ENCODE results near the gene KRT26.
"Not testable (repeated sequence)": the region's sequence is repeated elsewhere in the genome, so short reads cannot be mapped to it uniquely, and the experiment has no call there.

The KRT26 gene

DNA sequence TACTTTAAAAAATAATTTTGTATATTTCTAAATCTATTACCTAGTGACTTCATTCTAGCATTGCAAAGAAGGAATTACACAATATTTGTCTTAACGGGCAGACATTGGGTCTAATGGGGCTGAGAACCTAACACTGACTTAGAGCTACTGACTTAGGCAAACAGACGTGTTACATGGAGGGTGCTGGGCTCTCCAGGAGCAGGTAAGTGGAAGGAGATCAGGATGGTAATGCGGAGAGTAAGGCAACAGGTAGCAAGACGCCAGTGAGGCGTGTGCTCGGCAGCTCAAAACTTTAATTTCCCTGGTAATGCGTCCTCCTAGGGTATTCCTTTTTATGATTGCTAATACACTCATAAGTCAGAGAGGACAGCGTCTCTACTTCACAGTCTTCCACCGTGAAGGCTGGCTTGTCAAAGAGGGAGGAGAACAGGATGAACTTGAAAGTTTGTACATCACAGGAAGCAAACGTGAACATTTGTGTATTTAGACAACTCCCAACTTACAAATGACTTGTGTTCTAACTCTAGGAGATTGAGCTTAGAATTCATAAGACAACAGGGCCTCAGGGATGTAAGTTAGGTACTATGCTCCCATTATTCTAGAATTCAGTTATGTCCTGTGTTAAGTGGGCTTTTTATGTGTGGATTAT is 23.1 kb upstream of the KRT26 start:
- DNase-seq (ENCODE audit: low read depth in 2 of 2, low spot score in 1 of 2) = no peak

DNA sequence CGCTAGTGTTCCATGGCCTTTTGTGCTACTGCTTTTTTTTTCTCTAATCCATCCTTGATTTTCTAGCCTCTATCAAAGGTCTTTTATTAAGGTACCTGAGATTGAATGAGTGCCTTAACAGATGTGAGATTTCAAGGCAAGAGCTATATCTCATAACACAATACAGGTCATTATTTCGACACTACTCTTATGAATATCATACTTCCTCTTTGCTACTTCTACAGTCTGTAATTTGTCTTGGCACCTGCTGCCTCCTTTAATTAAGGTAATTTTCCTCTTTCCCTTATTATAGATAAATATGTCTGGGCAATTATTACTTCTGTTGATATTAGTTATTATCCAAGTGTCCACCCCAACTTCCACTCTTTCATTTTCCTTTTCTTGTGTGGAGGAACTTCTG is 22.5 kb upstream of the KRT26 start:
- no peak for DNase-seq (ENCODE audit: low read depth in 2 of 2, low spot score in 1 of 2)

DNA sequence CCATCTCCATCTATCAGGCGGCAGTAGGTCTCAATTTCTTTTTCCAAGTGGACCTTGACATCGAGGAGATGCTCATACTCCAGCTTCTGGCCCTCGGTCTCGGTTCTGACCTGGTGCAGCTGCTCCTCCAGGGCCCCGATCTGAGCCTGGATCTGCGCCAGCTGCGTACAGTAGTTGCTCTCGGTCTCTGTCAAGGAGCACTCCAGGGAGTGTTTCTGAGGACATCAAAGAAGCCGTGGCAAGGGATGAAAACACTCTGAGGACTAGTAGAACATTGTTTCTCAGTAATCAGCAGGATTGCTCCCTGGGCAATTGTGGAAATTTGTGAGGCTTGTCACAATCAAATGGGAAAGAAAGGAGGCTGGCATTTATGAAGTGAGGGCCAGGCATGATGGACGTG is 21.8 kb upstream of the KRT26 start:
- no peak for DNase-seq (ENCODE audit: low read depth in 2 of 2, low spot score in 1 of 2)

DNA sequence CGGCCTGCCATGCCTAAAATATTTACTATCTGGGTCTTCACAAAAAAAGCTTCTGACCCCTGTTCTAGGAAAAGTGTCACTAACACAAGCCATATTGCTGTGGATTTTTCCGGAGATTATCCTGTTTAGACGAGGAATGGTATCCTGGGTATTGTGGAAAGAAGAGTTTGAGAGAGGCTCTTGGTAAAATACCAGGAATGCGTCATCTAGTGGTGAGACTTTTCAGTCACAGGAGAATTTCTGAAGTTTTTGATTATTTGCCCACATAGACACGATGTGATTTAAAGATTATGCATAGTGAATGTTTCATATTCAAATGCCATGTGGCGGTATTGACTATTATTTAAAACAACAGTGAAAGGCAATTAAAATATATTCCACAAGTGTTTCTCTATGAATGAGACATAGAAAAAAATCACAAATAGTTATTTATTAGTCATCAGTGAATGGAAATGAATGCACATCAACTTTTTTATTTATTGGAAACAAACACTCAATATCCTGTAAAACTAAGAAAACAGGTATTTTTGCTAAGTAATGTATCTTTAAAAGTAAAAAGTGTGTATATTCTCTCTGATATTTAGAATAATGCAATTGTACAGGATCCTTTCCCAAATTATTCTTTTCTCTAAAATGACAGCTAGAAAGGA is 19.9 kb upstream of the KRT26 start:
- DNase-seq (ENCODE audit: low read depth in 2 of 2, low spot score in 1 of 2) = no peak

DNA sequence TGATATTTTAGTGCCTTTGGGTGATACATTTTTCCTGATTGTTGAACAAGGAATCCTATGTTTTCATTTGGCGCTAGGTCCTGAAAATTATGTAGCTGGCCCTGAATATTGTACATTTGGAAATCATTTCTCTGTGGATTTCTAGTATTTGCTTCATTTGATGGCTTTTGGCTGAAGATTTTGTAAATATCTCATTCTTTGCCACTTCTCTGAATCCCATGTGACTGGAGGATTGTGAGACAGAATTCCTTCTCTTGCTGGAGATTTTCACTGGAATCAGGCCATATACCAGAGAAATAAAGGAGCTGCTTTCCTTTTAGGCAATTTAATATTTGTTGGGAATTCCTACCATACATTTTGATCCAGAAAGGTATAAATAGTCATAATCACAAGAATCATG is 19.1 kb upstream of the KRT26 start:
- no peak for DNase-seq (ENCODE audit: low read depth in 2 of 2, low spot score in 1 of 2)

DNA sequence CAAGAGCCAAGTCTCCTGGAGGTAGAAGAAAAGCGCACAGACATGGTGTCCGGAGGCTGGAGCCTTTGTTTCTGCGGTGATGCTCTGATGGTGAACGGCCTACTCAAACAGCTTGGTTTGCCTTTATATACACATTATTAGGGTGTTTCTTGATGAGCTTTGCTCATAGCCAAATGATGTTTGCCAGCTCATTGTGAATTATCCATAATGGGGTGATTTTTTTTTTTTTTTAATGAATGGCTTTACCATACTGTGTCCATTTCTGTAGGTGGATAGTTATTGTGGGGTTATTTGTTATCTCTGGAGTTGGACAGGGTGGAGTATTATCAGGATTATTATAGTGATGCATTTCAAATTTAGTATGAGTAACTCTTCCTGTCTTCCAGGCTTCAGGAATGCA is 10.4 kb upstream of the KRT26 start, which contains the start of gene KRT27:
Gene KRT27 (minus strand): TSS at position 101 of the 400 bp plus-strand sequence. CDS start 57 bp downstream, at position 44.
- no peak for DNase-seq (ENCODE audit: low read depth in 2 of 2, low spot score in 1 of 2)

DNA sequence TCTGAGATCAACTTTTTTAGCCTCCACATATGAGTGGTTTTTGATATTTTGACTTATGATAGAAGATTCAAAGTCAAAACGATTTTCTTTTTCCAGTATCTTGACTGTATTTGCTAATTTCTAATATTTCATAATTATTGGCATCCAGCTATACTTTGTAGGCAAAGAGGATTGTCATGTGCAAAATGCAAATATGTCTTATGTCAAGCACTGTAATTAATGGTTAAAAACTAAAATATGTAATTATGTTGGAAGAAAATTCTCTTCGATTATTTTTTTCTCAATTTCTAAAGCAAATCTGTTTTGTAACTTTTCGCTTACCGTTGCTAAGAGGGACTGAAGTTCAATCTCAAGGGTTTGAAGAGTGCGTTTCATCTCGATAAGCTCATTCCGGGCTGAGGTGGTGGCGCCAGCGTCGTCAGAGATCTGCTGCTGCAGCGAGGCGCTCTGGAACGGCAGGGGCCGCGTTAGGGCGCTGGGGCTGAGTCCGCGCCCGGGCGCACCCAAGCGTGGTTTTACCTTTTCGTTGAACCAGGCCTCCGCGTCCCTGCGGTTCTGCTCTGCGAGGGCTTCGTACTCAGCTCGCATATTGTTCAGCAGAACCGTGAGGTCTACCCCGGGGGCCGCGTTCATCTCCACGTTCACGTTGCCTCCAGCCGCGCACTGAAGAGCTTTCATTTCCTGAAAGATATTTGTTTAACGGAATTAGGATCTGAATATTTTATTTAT is 7.3 kb upstream of the KRT26 start:
- no peak for DNase-seq (ENCODE audit: low read depth in 2 of 2, low spot score in 1 of 2)

DNA sequence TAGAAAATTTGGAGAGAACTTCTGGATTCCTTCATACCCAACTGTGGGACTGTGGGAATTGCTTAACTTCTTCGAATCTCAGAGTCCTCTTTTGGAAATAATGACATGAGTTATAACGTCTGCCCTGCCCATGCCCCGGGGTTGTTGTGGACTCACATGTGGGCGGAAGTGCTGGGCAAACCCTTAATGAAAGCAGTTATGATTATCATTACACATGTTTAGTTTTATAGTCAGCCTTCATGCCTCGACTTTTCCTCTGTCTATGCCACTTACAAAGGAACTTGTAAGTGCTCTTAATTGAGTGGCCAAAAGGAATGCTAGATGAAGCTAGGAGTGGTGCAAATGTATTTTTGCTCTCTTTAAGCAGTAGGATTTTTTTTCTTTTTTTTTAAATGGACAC is 6.5 kb upstream of the KRT26 start:
- DNase-seq (ENCODE audit: low read depth in 2 of 2, low spot score in 1 of 2) = no peak

DNA sequence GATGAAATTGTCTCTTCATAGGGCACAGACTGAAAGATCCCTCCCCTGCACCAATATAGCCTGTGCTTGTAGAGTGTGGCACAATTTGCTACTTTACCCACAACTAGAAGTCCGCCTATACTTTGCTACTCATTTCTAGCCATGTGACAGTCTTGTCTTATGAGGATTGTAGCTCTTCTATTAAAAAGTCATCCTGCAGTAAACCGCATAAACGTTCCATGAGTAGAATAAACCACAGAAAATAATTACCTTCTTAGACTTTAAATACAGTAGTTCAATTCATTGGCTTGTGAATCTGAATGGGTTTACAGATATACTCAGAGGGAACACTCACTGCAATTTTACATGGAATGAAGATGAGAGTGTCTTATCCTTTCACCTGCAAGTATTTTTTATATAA is 6.0 kb upstream of the KRT26 start:
- DNase-seq (ENCODE audit: low read depth in 2 of 2, low spot score in 1 of 2) = no peak

DNA sequence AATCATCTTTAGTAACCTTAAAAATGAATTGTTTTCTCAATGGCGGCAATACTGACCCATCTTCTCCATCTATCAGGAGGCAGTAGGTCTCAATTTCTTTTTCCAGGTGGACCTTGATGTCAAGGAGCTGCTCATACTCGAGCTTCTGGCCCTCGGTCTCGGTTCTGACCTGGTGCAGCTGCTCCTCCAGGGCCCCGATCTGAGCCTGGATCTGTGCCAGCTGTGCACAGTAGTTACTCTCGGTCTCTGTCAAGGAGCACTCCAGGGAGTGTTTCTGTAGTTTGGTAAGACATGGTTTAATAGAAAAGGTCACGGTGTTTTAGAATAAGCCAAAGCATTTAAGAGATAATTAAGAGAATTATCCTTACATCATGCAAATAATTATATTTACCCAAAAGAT is 5.5 kb upstream of the KRT26 start:
- no peak for DNase-seq (ENCODE audit: low read depth in 2 of 2, low spot score in 1 of 2)

DNA sequence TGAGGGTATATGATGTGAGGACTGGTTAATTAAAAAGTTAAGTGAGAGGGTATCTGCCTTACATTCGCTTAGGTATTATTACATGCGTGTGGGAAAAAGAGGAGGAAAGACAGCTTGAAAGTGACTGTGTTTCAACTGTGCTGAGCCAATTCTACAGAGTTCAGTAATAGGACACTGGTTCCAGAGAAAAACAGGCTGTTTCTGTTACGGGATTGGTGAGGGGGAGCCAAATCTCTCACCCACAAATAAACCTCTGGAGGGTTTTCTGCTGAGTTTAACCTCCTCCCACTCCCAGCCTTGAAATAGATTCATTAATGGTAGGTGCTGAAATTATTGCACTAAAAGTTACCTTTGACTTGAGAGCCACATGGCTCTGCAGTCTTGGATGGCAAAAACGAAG is 3.9 kb upstream of the KRT26 start:
- DNase-seq (ENCODE audit: low read depth in 2 of 2, low spot score in 1 of 2) = no peak

DNA sequence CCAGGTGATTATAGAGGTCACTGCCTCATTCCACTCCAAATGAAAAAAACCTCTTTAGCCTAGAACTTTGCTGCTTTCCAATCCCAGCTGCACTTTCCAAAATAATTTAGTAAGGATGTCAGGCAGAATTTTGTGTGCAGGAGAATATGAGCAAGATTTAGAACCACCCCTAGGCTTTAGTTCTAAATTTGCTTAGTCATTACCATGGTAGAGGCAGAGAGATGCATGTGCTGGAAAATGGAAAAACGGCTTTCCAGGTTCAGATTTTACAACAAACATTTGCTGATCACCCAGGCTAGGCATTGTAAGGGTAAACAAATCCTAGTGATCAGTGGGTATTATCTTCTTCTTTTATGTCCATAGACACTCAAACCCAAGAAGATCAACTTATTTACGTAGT is 6.3 kb downstream of the KRT26 start:
- DNase-seq (ENCODE audit: low read depth in 2 of 2, low spot score in 1 of 2) = no peak

DNA sequence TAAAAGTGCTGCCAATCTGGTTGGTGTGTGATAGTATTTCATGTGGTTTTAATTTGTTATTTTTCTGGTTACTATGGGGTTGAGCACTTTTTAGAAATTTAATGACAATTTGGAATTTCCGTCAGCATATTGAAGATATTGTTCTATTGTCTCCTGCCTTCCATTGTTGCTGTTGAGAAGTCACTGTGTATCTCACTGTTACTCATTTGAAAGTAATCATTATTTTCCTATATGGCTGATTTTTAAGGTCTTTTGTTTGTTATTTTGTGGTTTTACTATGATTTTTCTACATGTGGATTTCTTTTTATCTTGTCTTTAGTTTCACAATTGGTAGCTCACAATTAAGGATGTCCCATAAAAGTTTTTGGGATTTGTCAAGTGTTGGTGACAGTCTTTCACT is 8.2 kb downstream of the KRT26 start:
- no peak for DNase-seq (ENCODE audit: low read depth in 2 of 2, low spot score in 1 of 2)

DNA sequence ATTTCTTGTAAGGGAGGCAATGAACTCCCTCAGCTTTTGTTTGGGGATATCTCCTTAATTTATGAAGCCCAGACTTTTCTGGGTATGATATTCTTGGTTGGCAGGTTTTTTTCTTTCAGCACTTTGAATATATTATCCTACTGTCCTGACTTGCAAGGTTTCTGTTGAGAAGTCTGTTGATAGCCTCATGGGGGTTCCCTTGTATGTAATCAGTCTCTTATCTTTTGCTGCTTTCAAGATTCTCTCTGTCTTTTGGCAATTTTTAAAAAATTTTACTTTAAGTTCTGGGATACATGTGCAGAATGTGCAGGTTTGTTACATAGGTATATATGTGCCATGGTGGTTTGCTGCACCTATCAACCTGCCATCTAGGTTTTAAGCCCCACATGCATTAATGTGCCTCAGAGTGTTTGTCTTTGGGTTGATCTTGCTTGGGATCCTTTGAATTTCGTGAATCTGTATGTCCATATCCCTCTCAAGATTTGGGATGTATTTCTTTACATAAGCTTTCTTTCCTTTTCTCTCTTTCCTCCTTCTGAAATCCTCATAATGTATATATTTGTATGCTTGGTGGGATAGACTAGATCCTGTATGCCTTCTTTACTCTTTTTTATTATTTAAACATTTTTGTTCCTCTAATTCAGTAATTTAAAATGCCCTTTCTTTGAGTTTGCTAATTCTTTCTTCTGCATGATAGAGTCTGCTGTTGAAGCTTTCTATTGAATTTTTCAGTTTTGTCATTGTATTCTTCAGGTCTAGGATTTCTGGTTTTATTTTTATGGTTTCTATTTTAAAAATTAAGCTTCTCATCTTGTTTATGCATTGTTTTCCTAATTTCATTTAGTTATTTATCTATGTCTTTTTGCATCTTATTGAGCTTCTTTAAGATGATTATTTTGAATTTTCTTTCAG is 11.6 kb downstream of the KRT26 start:
- no peak for DNase-seq (ENCODE audit: low read depth in 2 of 2, low spot score in 1 of 2)

DNA sequence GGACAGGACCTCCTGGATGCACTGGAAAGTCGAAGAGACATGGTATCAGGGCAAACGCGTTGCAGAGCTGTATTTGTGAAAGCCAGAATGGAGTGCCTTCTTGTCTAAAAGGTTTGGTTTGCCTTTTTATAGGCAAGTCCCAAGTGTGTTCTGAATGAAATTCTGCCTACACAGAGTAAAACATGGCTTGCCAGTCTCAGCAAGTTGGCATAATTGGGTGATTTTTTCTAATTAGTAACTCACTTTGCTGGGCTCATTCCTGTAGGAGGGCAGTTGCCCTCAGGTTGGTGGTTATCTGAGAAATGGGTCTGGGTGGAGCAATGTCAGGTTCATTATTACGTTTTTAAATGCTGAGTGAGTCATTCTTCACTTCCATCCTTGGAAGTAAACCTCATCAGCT is 16.8 kb downstream of the KRT26 start, which contains the start of gene KRT25:
Gene KRT25 (minus strand): TSS at position 101 of the 400 bp plus-strand sequence. CDS start 60 bp downstream, at position 41.
- no peak for DNase-seq (ENCODE audit: low read depth in 2 of 2, low spot score in 1 of 2)

DNA sequence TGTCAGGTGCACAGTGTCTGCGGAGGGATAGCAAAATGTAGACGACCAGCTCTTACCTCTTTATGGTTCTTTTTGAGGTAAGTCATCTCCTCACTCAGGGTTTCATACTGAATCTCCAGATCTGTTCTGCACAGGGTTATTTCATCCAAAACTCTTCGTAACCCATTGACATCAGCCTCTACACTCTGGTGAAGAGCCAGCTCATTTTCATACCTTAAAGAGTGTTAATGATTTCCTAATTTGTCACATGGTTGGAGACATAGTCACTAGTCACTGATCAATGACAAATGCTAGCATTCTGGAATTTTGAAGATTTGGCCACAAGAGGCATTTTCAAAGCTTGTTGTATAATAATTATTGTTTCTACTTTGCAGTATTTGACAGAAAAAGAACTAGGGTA is 18.2 kb downstream of the KRT26 start:
- no peak for DNase-seq (ENCODE audit: low read depth in 2 of 2, low spot score in 1 of 2)

DNA sequence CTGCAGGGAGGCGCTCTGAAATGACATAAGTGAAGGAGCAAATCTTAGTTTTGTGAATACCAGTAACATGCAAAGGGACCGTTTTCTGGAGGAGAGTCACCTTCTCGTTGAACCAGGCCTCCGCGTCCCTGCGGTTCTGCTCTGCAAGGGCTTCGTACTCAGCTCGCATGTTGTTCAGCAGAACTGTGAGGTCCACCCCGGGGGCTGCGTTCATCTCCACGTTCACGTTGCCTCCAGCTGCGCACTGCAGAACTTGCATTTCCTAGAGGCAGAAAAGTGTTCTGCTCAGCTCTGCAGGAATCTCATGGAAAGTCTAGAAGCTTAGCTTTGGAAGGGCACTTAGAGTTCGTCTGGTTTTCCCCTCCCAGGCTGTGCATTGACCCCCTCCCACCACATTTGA is 20.9 kb downstream of the KRT26 start:
- DNase-seq (ENCODE audit: low read depth in 2 of 2, low spot score in 1 of 2) = no peak

DNA sequence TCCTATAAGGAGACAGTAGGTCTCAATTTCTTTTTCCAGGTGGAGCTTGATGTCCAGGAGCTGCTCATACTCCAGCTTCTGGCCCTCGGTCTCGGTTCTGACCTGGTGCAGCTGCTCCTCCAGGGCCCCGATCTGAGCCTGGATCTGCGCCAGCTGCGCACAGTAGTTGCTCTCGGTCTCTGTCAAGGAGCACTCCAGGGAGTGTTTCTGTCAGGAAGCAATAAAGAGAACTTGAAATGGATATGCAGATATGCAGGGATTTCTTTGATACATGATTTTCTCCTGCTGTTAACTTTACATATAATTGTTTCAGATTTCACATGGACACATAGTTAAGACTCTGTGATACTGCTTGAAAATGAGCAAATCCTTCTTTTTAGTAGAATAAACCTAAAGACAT is 21.6 kb downstream of the KRT26 start:
- no peak for DNase-seq (ENCODE audit: low read depth in 2 of 2, low spot score in 1 of 2)

DNA sequence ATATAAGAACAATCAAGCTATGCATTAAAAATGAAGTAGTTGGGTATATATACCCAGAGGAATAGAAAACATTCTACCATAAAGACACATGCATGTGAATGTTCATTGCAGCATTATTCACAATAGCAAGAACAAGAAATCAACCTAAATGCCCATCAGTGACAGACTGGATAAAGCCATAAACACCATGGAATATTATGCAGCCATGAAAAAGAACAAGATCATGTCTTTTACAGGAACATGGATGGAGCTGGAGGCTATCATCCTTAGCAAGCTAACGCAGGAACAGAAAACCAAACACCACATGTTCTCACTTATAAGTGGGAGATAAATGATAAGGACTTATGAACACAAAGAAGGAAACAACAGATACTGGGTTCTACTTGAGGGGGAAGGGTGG is 23.3 kb downstream of the KRT26 start:
- DNase-seq (ENCODE audit: low read depth in 2 of 2, low spot score in 1 of 2) = not testable (repeated sequence)

DNA sequence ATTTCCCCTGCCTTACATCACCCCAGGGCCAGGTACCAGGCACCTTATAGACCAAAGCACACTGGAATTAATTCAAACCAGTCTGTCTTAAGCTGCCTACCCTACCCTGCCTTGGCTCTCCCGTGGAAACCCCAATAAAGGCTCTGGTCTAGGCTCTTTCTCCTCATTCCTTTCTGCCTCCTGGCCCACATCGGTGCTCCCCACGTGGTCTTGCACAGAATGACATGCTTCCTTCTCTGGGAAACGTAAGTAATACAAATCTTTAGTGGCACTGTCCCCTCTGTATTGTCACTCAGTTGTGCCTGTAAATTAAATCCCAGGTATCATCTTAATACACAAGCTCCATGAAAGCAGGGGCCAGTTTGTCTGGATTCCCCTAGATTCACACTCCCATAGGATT is 33.4 kb downstream of the KRT26 start:
- DNase-seq (ENCODE audit: low read depth in 2 of 2, low spot score in 1 of 2) = no peak

DNA sequence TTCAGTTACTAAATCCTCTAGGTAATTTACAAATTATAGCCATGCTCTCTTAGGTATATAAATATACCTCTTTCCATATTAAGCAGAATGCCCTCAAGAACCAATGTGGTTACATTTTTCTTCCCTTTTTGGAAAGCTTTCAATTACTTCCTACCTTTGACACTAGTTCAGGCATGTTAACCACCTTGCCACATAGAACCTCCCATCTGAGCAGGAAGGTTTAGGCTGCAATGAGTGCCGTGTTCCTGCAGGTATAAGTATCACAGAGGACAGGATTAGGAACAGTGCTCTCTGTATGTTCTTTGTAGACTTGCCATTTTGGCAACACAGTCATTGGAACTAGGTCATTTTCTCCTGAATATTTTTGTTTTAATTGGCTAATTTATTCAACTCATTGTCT is 37.0 kb downstream of the KRT26 start:
- DNase-seq (ENCODE audit: low read depth in 2 of 2, low spot score in 1 of 2) = no peak

Data from stimulated activated CD8-positive, alpha-beta memory T cell treated with anti-CD3 and anti-CD28 coated beads, Interleukin-4, amount 100 ng/mL, for 1 hour (primary cell).